Tibial artery (tissue), 4 donors: ENCODE data around the gene MNAT1.
"Not testable (repeated sequence)": the region's sequence is repeated elsewhere in the genome, so short reads cannot be mapped to it uniquely, and the experiment has no call there.

ENCODE experiments used
- DNase-seq, 2 donors: peaks; one replicate each; pipeline ENCODE4 v3.0.0-alpha.2; 2019
- H3K27ac ChIP-seq, 2 donors: fragments of 200-600 bp; sonication (generic) in 1 of 2; 1 replicate in 1 of 2; 2 replicates in 1 of 2; pipeline ENCODE4 v1.5.1; 2018 to 2019; ENCODE audit warnings: mild to moderate bottlenecking in 1 of 2
- H3K27me3 ChIP-seq, 2 donors: fragments of 200-600 bp; sonication (generic) in 1 of 2; one replicate each; pipeline versions ENCODE4 v1.5.1 to v1.6.0; 2016 to 2019
- H3K36me3 ChIP-seq, 3 donors: fragments of 200-600 bp; sonication (generic) in 2 of 3; one replicate each; pipeline ENCODE4 v1.5.1; 2016 to 2019; ENCODE audit warnings: mild to moderate bottlenecking in 2 of 3
- H3K4me1 ChIP-seq, 4 donors: fragments of 200-600 bp; sonication (generic) in 2 of 4; 1 replicate in 3 of 4; 2 replicates in 1 of 4; pipeline ENCODE4 v1.5.1; 2016 to 2019
- H3K4me3 ChIP-seq, 2 donors: fragments of 200-600 bp; sonication (generic) in 1 of 2; 1 replicate in 1 of 2; 2 replicates in 1 of 2; pipeline ENCODE4 v1.5.1; 2018 to 2019; ENCODE audit warnings: mild to moderate bottlenecking in 2 of 2
- H3K9me3 ChIP-seq, 3 donors: fragments of 200-600 bp; sonication (generic) in 1 of 3; one replicate each; pipeline ENCODE4 v1.5.1; 2016 to 2019
- CTCF ChIP-seq, 2 experiments: fragments of 200-600 bp in 1 of 2; fragments of 450-650 bp in 1 of 2; IDR thresholded peaks; one replicate each; pipeline ENCODE4 v1.5.1; 2017 to 2019; ENCODE audit warnings: antibody characterized with exemption in 2 of 2, mild to moderate bottlenecking in 1 of 2, moderate library complexity in 1 of 2
- intact Hi-C: fragments of 100-400 bp; cut with DNase I; formaldehyde crosslinking; loops from one replicate; pipeline ENCODE4 v1.15.0; 2023; ENCODE audit warnings: low total_unique reads

Gene MNAT1

GRCh38 chr14:60839657-60840056 is 105.1 kb downstream of the MNAT1 start:
- no peak overlapping the region for H3K4me3 ChIP-seq

GRCh38 chr14:60840313-60840712 is 105.8 kb downstream of the MNAT1 start:
- no peak overlapping the region for H3K27ac ChIP-seq
- intact Hi-C loops, result no loop called here
- H3K4me3 ChIP-seq, result no peak overlapping the region
- peaks cover 7 to 36% (median 22%) of the 10 kb centered on the region in 3 donors for H3K36me3 ChIP-seq
- TF ChIP-seq CTCF (IDR thresholded peaks at IDR 0.05), result no peak
- no peaks in the 10 kb centered on the region for H3K9me3 ChIP-seq
- no peaks in the 10 kb centered on the region for H3K27me3 ChIP-seq
- H3K4me1 ChIP-seq, result no peaks in the 10 kb centered on the region
- DNase-seq, result no peak

More at GRCh38 chr14:60839657-60840056, 105.1 kb downstream of the MNAT1 start:
- no peak for DNase-seq
- Histone ChIP-seq H3K36me3 (peaks cover 7 to 36% (median 22%) of the 10 kb centered on the region in 3 donors), H3K9me3 (no peaks in the 10 kb centered on the region), H3K4me1 (no peaks in the 10 kb centered on the region), H3K27ac (no peak overlapping the region), H3K27me3 (no peaks in the 10 kb centered on the region)
- intact Hi-C loops, result no loop called here
- no peak for TF ChIP-seq CTCF (IDR thresholded peaks at IDR 0.05)

GRCh38 chr14:60845523-60845922 is 111.0 kb downstream of the MNAT1 start:
- no peaks in the 10 kb centered on the region for H3K27me3 ChIP-seq
- intact Hi-C loops, result no loop called here
- peaks cover 0 to 11% (median 4%) of the 10 kb centered on the region in 3 donors for H3K9me3 ChIP-seq
- no peak for TF ChIP-seq CTCF (IDR thresholded peaks at IDR 0.05)
- H3K36me3 ChIP-seq, result peaks cover 0 to 19% (median 0%) of the 10 kb centered on the region in 3 donors
- no peak overlapping the region for H3K4me3 ChIP-seq
- H3K27ac ChIP-seq, result no peak overlapping the region
- no peaks in the 10 kb centered on the region for H3K4me1 ChIP-seq
- DNase-seq, result no peak

- no peak for TF ChIP-seq CTCF (IDR thresholded peaks at IDR 0.05)
- intact Hi-C loops, result no loop called here
Measured at GRCh38 chr14:60848066-60848465, 113.5 kb downstream of the MNAT1 start.

GRCh38 chr14:60851692-60852091 is 117.1 kb downstream of the MNAT1 start:
- Histone ChIP-seq H3K9me3 (peaks cover 0 to 11% (median 4%) of the 10 kb centered on the region in 3 donors), H3K36me3 (peaks cover 0 to 33% (median 15%) of the 10 kb centered on the region in 3 donors)
- H3K27ac ChIP-seq, H3K4me1 ChIP-seq, H3K4me3 ChIP-seq, H3K27me3 ChIP-seq, DNase-seq, intact Hi-C loops: not testable (repeated sequence)

More at GRCh38 chr14:60848066-60848465, 113.5 kb downstream of the MNAT1 start:
- peaks cover 0 to 25% (median 0%) of the 10 kb centered on the region in 3 donors for H3K36me3 ChIP-seq
- H3K9me3 ChIP-seq, result peaks cover 0 to 11% (median 4%) of the 10 kb centered on the region in 3 donors
- no peaks in the 10 kb centered on the region for H3K27me3 ChIP-seq
- DNase-seq, result no peak
- H3K27ac ChIP-seq, result no peak overlapping the region
- no peaks in the 10 kb centered on the region for H3K4me1 ChIP-seq
- no peak overlapping the region for H3K4me3 ChIP-seq

- Histone ChIP-seq H3K4me1 (no peaks in the 10 kb centered on the region), H3K9me3 (peaks cover 0 to 3% (median 0%) of the 10 kb centered on the region in 3 donors), H3K27ac (no peak overlapping the region), H3K36me3 (peaks cover 0 to 15% (median 14%) of the 10 kb centered on the region in 3 donors), H3K4me3 (no peak overlapping the region), H3K27me3 (no peaks in the 10 kb centered on the region)
- intact Hi-C loops, result no loop called here
- TF ChIP-seq CTCF (IDR thresholded peaks at IDR 0.05), result no peak
- DNase-seq, result no peak
Measured at GRCh38 chr14:60856111-60856510, 121.5 kb downstream of the MNAT1 start.
